Putamen (tissue), 1 donor: ENCODE measurements around the gene PREP.

Source experiments
- DNase-seq: peaks from one replicate; pipeline ENCODE4 v3.0.0-alpha.2; 2016; ENCODE audit warnings: low spot score

The PREP gene

GRCh38 chr6:105344881-105345370, 58.0 kb downstream of the PREP start:
- no peak for DNase-seq

- DNase-seq, result peak; percentile 51
Observed at GRCh38 chr6:105338350-105338983, 64.4 kb downstream of the PREP start.

- no peak for DNase-seq
Observed at GRCh38 chr6:105336986-105337385, 65.9 kb downstream of the PREP start.

- no peak for DNase-seq
Observed at GRCh38 chr6:105332576-105332975, 70.3 kb downstream of the PREP start.

- no peak for DNase-seq
Observed at GRCh38 chr6:105331927-105332326, 71.0 kb downstream of the PREP start.

GRCh38 chr6:105330913-105331312, 72.0 kb downstream of the PREP start:
- no peak for DNase-seq

- no peak for DNase-seq
Observed at GRCh38 chr6:105330364-105330763, 72.5 kb downstream of the PREP start.

GRCh38 chr6:105326833-105327770, 75.8 kb downstream of the PREP start:
- no peak for DNase-seq

- no peak for DNase-seq
Observed at GRCh38 chr6:105326216-105326615, 76.7 kb downstream of the PREP start.

GRCh38 chr6:105324386-105324950, 78.4 kb downstream of the PREP start:
- no peak for DNase-seq

GRCh38 chr6:105322499-105323225, 80.2 kb downstream of the PREP start:
- DNase-seq, result no peak

GRCh38 chr6:105321728-105322127, 81.2 kb downstream of the PREP start:
- no peak for DNase-seq

- DNase-seq, result no peak
Observed at GRCh38 chr6:105321207-105321606, 81.7 kb downstream of the PREP start.

- no peak for DNase-seq
Observed at GRCh38 chr6:105320765-105321164, 82.1 kb downstream of the PREP start.

GRCh38 chr6:105320271-105320670, 82.6 kb downstream of the PREP start:
- no peak for DNase-seq

- no peak for DNase-seq
Observed at GRCh38 chr6:105319331-105319730, 83.6 kb downstream of the PREP start.

GRCh38 chr6:105318660-105319059, 84.2 kb downstream of the PREP start:
- no peak for DNase-seq

- DNase-seq, result no peak
Observed at GRCh38 chr6:105317607-105318533, 85.0 kb downstream of the PREP start.

- no peak for DNase-seq
Observed at GRCh38 chr6:105313211-105313610, 89.7 kb downstream of the PREP start.

GRCh38 chr6:105310947-105311346, 91.9 kb downstream of the PREP start:
- no peak for DNase-seq

GRCh38 chr6:105310371-105310770, 92.5 kb downstream of the PREP start:
- DNase-seq, result no peak
